Coronary artery (tissue), 2 donors: ENCODE results near the gene DDRGK1.

ENCODE experiments used
- DNase-seq: peaks from one replicate; pipeline ENCODE4 v3.0.0-alpha.2; 2017; ENCODE audit warnings: low spot score
- H3K27ac ChIP-seq, 2 donors: fragments of 200-600 bp; sonication (generic); one replicate each; pipeline ENCODE4 v1.5.1; 2016 to 2019
- H3K4me3 ChIP-seq: fragments of 200-600 bp; sonication (generic); 2 replicates; pipeline ENCODE4 v1.5.1; 2016; ENCODE audit warnings: mild to moderate bottlenecking, moderate library complexity
- CTCF ChIP-seq: fragments of 200-600 bp; sonication (generic); IDR thresholded peaks from one replicate; pipeline ENCODE4 v1.5.1; 2019; ENCODE audit warnings: antibody characterized with exemption

Gene DDRGK1

GRCh38 chr20:3166913-3167342 is 37.6 kb downstream of the DDRGK1 start:
- no peak for DNase-seq
- TF ChIP-seq CTCF, result no peak
- Histone ChIP-seq H3K27ac (no peak overlapping the region), H3K4me3 (no peak overlapping the region)

GRCh38 chr20:3166338-3166912 is 38.1 kb downstream of the DDRGK1 start:
- no peak for TF ChIP-seq CTCF
- Histone ChIP-seq H3K4me3 (no peak overlapping the region), H3K27ac (no peak overlapping the region)
- no peak for DNase-seq

GRCh38 chr20:3165473-3166337 is 38.8 kb downstream of the DDRGK1 start:
- DNase-seq, result no peak
- no peak for TF ChIP-seq CTCF
- no peak overlapping the region for H3K4me3 ChIP-seq
- no peak overlapping the region for H3K27ac ChIP-seq

- TF ChIP-seq CTCF, result no peak
- H3K4me3 ChIP-seq, result no peak overlapping the region
- no peak overlapping the region for H3K27ac ChIP-seq
- no peak for DNase-seq
Measured at GRCh38 chr20:3164763-3165410, 39.6 kb downstream of the DDRGK1 start.

- no peak for DNase-seq
- Histone ChIP-seq H3K4me3 (no peak overlapping the region), H3K27ac (no peak overlapping the region)
- TF ChIP-seq CTCF, result no peak
Measured at GRCh38 chr20:3164043-3164762, 40.3 kb downstream of the DDRGK1 start.

- Histone ChIP-seq H3K4me3 (no peak overlapping the region), H3K27ac (no peak overlapping the region)
- no peak for DNase-seq
- no peak for TF ChIP-seq CTCF
Measured at GRCh38 chr20:3163099-3164042, 41.1 kb downstream of the DDRGK1 start.
